Gastroesophageal sphincter (tissue), 4 donors: ENCODE measurements around the gene ABHD10. TPM values are rescaled to one million over a fixed set of nuclear protein-coding genes. Genes with fewer than 3 reads are reported as not detected.

Source experiments
- ATAC-seq: fragments of 150-250 bp; one replicate; pipeline ENCODE4 v1.9.1; 2016; ENCODE audit warnings: mild to moderate bottlenecking, moderate library complexity
- H3K27ac ChIP-seq, 4 donors: fragments of 200-600 bp; sonication (generic) in 3 of 4; 1 replicate in 3 of 4; 2 replicates in 1 of 4; pipeline ENCODE4 v1.5.1; 2016 to 2019
- H3K27me3 ChIP-seq: fragments of 200-600 bp; sonication (generic); one replicate; pipeline ENCODE4 v1.5.1; 2019
- H3K36me3 ChIP-seq, 2 donors: fragments of 200-600 bp; sonication (generic); one replicate each; pipeline ENCODE4 v1.5.1; 2019; ENCODE audit warnings: control low read depth in 1 of 2
- H3K4me1 ChIP-seq, 3 donors: fragments of 200-600 bp; sonication (generic); 1 replicate in 2 of 3; 2 replicates in 1 of 3; pipeline ENCODE4 v1.5.1; 2016 to 2019; ENCODE audit warnings: control low read depth in 2 of 3
- H3K4me3 ChIP-seq, 2 donors: fragments of 200-600 bp; sonication (generic); one replicate each; pipeline ENCODE4 v1.5.1; 2019; ENCODE audit warnings: mild to moderate bottlenecking in 1 of 2, moderate library complexity in 1 of 2
- H3K9me3 ChIP-seq, 3 donors: fragments of 200-600 bp; sonication (generic); one replicate each; pipeline ENCODE4 v1.5.1; 2017 to 2019; ENCODE audit warnings: control low read depth in 2 of 3
- EP300 ChIP-seq: sonication (generic); formaldehyde crosslinking; IDR thresholded peaks from one replicate; pipeline ENCODE4 v1.6.1; 2017; ENCODE audit warnings: antibody characterized with exemption, mild to moderate bottlenecking
- POLR2A ChIP-seq, 2 donors: fragments of 450-650 bp; IDR thresholded peaks; one replicate each; pipeline ENCODE4 v1.6.1; 2017; ENCODE audit warnings: antibody characterized with exemption in 2 of 2, mild to moderate bottlenecking in 2 of 2, moderate library complexity in 1 of 2
- POLR2AphosphoS5 ChIP-seq: sonication (generic); formaldehyde crosslinking; IDR thresholded peaks from one replicate; pipeline ENCODE4 v1.6.1; 2017; ENCODE audit warnings: antibody characterized with exemption
- WGBS, 2 donors: methylation state at CpG; one replicate each; pipeline ENCODE4 v1.1.5; 2018; ENCODE audit warnings: low coverage in 1 of 2; 5-methylcytosine and 5-hydroxymethylcytosine counted together
- total RNA-seq, 4 donors: library from RNA; depleted of rRNA; stranded (reverse); fragments of >200 nt; gene quantifications; one replicate each; pipeline ENCODE4 v1.1.0, GENCODE V29; 2016
- TF ChIP-seq, protein P1 (sequence below), 4 experiments: fragments of 200-600 bp in 2 of 4; fragments of 450-650 bp in 2 of 4; sonication (generic) in 1 of 4; IDR thresholded peaks; one replicate each; pipeline ENCODE4 v1.5.1; 2017 to 2019; ENCODE audit warnings: antibody characterized with exemption in 4 of 4, mild to moderate bottlenecking in 2 of 4, moderate library complexity in 2 of 4

ABHD10 gene
- total RNA-seq, 4 donors from 2014 or later = 10.6 to 22.4 (median 17.1) TPM

- Histone ChIP-seq H3K4me1 (peaks cover 0 to 10% (median 0%) of the 10 kb centered on the region in 3 donors), H3K4me3 (no peak overlapping the region), H3K9me3 (no peaks in the 10 kb centered on the region), H3K36me3 (no peaks in the 10 kb centered on the region), H3K27me3 (no peaks in the 10 kb centered on the region), H3K27ac (no peak overlapping the region)
- no peak for ATAC-seq
- no peak for TF ChIP-seq POLR2A (IDR thresholded peaks at IDR 0.05)
- TF ChIP-seq, protein P1, sequence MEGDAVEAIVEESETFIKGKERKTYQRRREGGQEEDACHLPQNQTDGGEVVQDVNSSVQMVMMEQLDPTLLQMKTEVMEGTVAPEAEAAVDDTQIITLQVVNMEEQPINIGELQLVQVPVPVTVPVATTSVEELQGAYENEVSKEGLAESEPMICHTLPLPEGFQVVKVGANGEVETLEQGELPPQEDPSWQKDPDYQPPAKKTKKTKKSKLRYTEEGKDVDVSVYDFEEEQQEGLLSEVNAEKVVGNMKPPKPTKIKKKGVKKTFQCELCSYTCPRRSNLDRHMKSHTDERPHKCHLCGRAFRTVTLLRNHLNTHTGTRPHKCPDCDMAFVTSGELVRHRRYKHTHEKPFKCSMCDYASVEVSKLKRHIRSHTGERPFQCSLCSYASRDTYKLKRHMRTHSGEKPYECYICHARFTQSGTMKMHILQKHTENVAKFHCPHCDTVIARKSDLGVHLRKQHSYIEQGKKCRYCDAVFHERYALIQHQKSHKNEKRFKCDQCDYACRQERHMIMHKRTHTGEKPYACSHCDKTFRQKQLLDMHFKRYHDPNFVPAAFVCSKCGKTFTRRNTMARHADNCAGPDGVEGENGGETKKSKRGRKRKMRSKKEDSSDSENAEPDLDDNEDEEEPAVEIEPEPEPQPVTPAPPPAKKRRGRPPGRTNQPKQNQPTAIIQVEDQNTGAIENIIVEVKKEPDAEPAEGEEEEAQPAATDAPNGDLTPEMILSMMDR (IDR thresholded peaks at IDR 0.05) = no peak
- TF ChIP-seq EP300 = no peak
- TF ChIP-seq POLR2AphosphoS5 = no peak
Observed at GRCh38 chr3:112017091-112017490, 38.3 kb downstream of the ABHD10 start.

GRCh38 chr3:112018712-112019111 lies 39.9 kb downstream of the ABHD10 start:
- H3K4me3 ChIP-seq = no peak overlapping the region
- no peaks in the 10 kb centered on the region for H3K9me3 ChIP-seq
- WGBS, 2 donors = 92 to 100% methylated on average over 4 of the region's 4 CpGs
- no peak for ATAC-seq
- H3K4me1 ChIP-seq = peaks cover 0 to 2% (median 0%) of the 10 kb centered on the region in 3 donors
- H3K27me3 ChIP-seq = no peaks in the 10 kb centered on the region
- TF ChIP-seq, protein P1 (IDR thresholded peaks at IDR 0.05) = no peak
- TF ChIP-seq POLR2AphosphoS5 (no peak), POLR2A (IDR thresholded peaks at IDR 0.05) (no peak), EP300 (no peak)
- H3K27ac ChIP-seq = no peak overlapping the region
- no peaks in the 10 kb centered on the region for H3K36me3 ChIP-seq

DNA sequence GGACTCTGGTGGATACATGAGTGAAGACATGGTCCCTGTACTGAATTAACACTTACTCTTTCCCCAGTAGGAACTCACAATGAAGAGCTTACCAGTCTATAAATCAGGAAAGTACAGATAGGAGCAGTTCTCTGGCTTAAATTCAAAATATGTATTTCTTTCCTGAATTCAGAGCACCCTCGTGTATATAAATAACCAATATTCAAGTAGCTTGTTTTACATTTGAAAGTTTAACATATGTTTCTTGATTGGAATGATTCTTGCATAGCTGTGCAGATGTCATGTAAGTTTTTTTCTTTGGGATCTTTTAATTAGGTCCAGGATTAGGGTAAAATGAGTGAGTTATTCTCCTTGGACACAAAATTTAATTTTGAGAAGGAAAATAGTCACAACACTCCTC lies 40.9 kb downstream of the ABHD10 start:
- Histone ChIP-seq H3K27ac (no peak overlapping the region), H3K36me3 (no peaks in the 10 kb centered on the region), H3K4me3 (no peak overlapping the region), H3K9me3 (no peaks in the 10 kb centered on the region), H3K27me3 (no peaks in the 10 kb centered on the region), H3K4me1 (no peaks in the 10 kb centered on the region)
- TF ChIP-seq, protein P1 (IDR thresholded peaks at IDR 0.05) = no peak
- no peak for TF ChIP-seq EP300
- no peak for TF ChIP-seq POLR2AphosphoS5
- TF ChIP-seq POLR2A (IDR thresholded peaks at IDR 0.05) = no peak
- 64 to 67% methylated on average over 1 of the region's 1 CpG for WGBS, 2 donors
- no peak for ATAC-seq

DNA sequence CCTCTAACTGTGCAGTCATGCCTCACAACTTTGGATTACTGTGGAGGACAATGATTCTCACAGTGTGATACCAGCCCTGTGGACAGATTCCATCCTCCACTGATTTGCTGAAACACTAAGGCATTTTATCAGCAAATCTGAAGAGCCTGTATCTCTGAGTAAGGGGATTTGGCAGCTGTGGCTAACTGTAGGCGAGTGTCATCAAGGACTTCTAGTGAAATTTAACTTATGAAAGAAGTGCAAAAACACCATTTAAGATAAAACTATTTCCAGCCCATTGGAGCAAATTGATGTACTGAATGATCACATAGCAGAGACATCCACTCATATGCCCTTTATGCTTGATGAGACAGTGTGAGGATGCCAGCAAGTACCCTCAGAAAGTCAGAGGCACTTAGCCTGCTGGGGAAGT lies 41.9 kb downstream of the ABHD10 start:
- H3K4me1 ChIP-seq = no peaks in the 10 kb centered on the region
- H3K36me3 ChIP-seq = no peaks in the 10 kb centered on the region
- H3K27ac ChIP-seq = no peak overlapping the region
- H3K4me3 ChIP-seq = no peak overlapping the region
- TF ChIP-seq EP300 (no peak), POLR2AphosphoS5 (no peak), POLR2A (IDR thresholded peaks at IDR 0.05) (no peak)
- TF ChIP-seq, protein P1 (IDR thresholded peaks at IDR 0.05) = no peak
- no peaks in the 10 kb centered on the region for H3K9me3 ChIP-seq
- H3K27me3 ChIP-seq = no peaks in the 10 kb centered on the region
- no peak for ATAC-seq
- 77 to 100% methylated on average over 1 of the region's 1 CpG for WGBS, 2 donors

- Histone ChIP-seq H3K27ac (no peak overlapping the region), H3K9me3 (no peaks in the 10 kb centered on the region), H3K4me1 (no peaks in the 10 kb centered on the region), H3K27me3 (no peaks in the 10 kb centered on the region), H3K4me3 (no peak overlapping the region), H3K36me3 (no peaks in the 10 kb centered on the region)
- TF ChIP-seq POLR2AphosphoS5 (no peak), EP300 (no peak), POLR2A (IDR thresholded peaks at IDR 0.05) (no peak)
- TF ChIP-seq, protein P1 (IDR thresholded peaks at IDR 0.05) = no peak
- 78 to 93% methylated on average over 2 to 4 of the region's 4 CpGs for WGBS, 2 donors
- ATAC-seq = no peak
Observed at GRCh38 chr3:112027142-112027541, 48.3 kb downstream of the ABHD10 start.
